Heart left ventricle (tissue), 13 donors: Measurements from ENCODE around the gene LTB.

Source experiments
- CTCF ChIP-seq, 12 donors: fragments of 200-600 bp; sonication (generic) in 4 of 12; IDR thresholded peaks; one replicate each; pipeline versions ENCODE4 v1.5.0 to v1.8.0; 2018 to 2022; ENCODE audit warnings: antibody characterized with exemption in 12 of 12, mild to moderate bottlenecking in 5 of 12
- POLR2A ChIP-seq, 2 donors: fragments of 450-650 bp; IDR thresholded peaks; one replicate each; pipeline ENCODE4 v1.6.1; 2017; ENCODE audit warnings: antibody characterized with exemption in 2 of 2, mild to moderate bottlenecking in 2 of 2, moderate library complexity in 2 of 2
- donor health status: ischemic (EF 13 %, LVEDD 7.1; RV severe dilation, severe dysfunction).
- donor health status: DM: no; HTN: yes; CAD: no.
- donor health status: DM: no; HTN: no; CAD: no.
- donor health status: ischemic (EF 25% LVEDD 6.9; RV normal size, moderate dysfunction).
- donor health status: ischemic (EF 25% LVEDD 5.7; RV mildly dilated, moderate dysfunction).
- donor health status: ischemic (EF 35%, LVEDD 5.7; RV mildly dilated, moderate dysfunction).
- donor health status: nonischemic (EF 11% LVEDD 7.7; RV severe dilation, severe dysfunction).
- donor health status: DM: yes; HTN: yes; CAD: no.
- donor health status: PGD.
- donor health status: ischemic (EF 29% LVEDD 5.4; RV normal size, mild dysfunction).
- donor health status: nonischemic (EF 23%, LVEDD 6.1; RV moderate dilation, normal function).

- TF ChIP-seq CTCF (IDR thresholded peaks at IDR 0.05): no peak
- no peak for TF ChIP-seq POLR2A (IDR thresholded peaks at IDR 0.05)
These were observed 49.4 kb downstream of the LTB start for GRCh38 chr6:31532644-31533454.
